Lung (tissue), 4 donors: Measurements from ENCODE around the gene ASB15. TPM values are rescaled to one million over a fixed set of nuclear protein-coding genes. Genes with fewer than 3 reads are reported as not detected.

Experiments
- polyA plus RNA-seq, 2 donors: library from polyadenylated mRNA; stranded (reverse); fragments of 200-250 nt; gene quantifications; one replicate each; pipeline ENCODE4 v1.2.1, GENCODE V29; 2013
- total RNA-seq, 2 donors: library from RNA; depleted of rRNA in 1 of 2; stranded (reverse); fragments of >200 nt in 1 of 2; gene quantifications; one replicate each; pipeline ENCODE4 v1.2.1, GENCODE V29; 2014 to 2021
- donor health status: Bipolar disorder and iron deficiency.
- donor health status: healthy.
- donor health status: DM: yes; HTN: yes; CAD: no.

ASB15 gene
- total and polyA plus RNA-seq, 4 donors = not detected

Other genes starting within 250 kb of the ASB15 start
- gene IQUB, start 67.2 kb upstream of the ASB15 start, total RNA-seq = 10 to 100 TPM in 1 of 2 donors, 1 to 10 TPM in 1; 5.1 to 17.4 TPM
- 1 to 10 TPM; 1.0 to 1.2 TPM for gene IQUB, start 67.2 kb upstream of the ASB15 start, polyA plus RNA-seq
- 10 to 100 TPM; 51.1 to 82.2 TPM for gene NDUFA5, start 44.0 kb upstream of the ASB15 start, total RNA-seq
- gene NDUFA5, start 44.0 kb upstream of the ASB15 start, polyA plus RNA-seq = 100 to 1,000 TPM in 1 of 2 donors, 10 to 100 TPM in 1; 36.5 to 104 TPM
- 1 to 10 TPM in 1 of 2 donors, not detected in 1; 1.1 TPM for gene LMOD2, start 54.0 kb downstream of the ASB15 start, total RNA-seq
- gene LMOD2, start 54.0 kb downstream of the ASB15 start, polyA plus RNA-seq = not detected
- 10 to 100 TPM; 28.3 to 52.7 TPM for gene WASL, start 147.2 kb downstream of the ASB15 start, total RNA-seq
- gene WASL, start 147.2 kb downstream of the ASB15 start, polyA plus RNA-seq = 10 to 100 TPM; 11.8 to 16.0 TPM
- under 1 TPM in 1 of 2 donors, not detected in 1; 0.74 TPM for gene HYAL4, start 243.3 kb downstream of the ASB15 start, total RNA-seq
- gene HYAL4, start 243.3 kb downstream of the ASB15 start, polyA plus RNA-seq = under 1 TPM in 1 of 2 donors, not detected in 1; 0.07 TPM